GM19351 (cell line): ENCODE data around the gene PHB1.
A peak's percentile ranks its signal among the peaks of the same experiment; 100 is the strongest.
"Not testable (repeated sequence)": the region's sequence is repeated elsewhere in the genome, so short reads cannot be mapped to it uniquely, and the experiment has no call there.

Experiments used
- ATAC-seq: cut with Tn5 transposase; IDR thresholded peaks from one replicate; pipeline ENCODE4 v1.9.1; 2021; ENCODE audit warnings: mild to moderate bottlenecking, moderate library complexity; ENCODE audit not compliant: unreplicated experiment

Gene PHB1

DNA sequence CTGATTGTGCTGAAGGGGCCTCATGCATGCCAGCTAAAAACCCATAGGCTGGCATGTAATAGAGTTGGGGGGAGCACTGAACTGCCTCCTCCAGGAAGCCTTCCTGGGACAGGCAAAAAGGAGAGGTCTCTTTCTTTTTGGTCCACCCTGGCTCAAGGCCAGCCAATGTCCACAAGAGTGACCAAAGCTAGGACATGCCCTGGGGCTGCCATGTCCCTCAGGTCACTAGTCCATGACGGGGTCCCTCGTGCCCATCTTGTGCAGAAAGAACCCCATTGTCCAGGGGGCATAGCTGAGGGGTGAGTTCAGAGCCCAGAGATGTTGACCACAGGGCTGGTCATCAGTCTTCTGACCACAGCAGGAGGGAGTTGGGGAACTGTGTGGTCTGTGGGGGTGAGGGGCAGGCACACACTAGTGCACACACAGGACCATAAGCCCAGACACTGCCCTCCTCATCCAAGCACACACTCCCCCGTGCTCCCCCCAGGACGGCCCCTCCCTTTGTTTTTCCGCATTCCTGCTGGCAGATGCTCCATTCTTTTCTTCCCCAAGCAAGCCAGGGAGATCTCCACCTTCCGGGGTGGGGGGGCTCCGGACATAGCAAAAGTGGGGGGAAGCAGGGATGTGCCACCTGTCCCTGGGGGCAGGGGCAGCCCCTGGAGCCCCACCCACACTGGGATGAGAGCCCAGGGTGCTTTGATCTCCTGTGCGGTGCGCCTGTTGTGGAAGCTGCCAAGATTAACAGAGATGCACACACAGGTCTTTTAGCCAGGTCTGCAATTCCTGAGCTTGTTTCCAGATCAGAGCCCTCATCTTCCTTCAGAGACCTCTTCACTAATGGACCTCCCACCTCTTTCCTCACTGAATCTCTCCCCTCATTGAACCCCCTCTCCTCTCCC, 25.2 kb upstream of the PHB1 start:
- ATAC-seq = no peak

DNA sequence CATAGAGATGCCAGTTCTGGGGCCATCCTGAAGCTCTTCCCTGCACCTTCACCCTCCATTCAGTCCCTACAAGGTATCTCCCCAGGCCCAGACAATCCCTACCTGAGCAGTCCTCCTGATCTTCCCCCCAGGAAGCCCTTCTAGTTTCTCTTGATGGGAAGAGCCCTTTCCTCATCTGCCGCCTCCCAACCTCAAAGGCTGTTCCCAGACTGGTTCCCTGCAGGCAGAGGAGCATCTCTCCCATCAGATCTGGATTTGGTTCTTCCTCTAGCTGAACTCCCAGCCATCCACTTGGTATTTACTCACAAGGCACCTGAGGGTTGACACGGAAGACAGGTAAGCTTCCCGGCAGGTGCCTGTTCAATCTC, 24.6 kb upstream of the PHB1 start:
- ATAC-seq = no peak

DNA sequence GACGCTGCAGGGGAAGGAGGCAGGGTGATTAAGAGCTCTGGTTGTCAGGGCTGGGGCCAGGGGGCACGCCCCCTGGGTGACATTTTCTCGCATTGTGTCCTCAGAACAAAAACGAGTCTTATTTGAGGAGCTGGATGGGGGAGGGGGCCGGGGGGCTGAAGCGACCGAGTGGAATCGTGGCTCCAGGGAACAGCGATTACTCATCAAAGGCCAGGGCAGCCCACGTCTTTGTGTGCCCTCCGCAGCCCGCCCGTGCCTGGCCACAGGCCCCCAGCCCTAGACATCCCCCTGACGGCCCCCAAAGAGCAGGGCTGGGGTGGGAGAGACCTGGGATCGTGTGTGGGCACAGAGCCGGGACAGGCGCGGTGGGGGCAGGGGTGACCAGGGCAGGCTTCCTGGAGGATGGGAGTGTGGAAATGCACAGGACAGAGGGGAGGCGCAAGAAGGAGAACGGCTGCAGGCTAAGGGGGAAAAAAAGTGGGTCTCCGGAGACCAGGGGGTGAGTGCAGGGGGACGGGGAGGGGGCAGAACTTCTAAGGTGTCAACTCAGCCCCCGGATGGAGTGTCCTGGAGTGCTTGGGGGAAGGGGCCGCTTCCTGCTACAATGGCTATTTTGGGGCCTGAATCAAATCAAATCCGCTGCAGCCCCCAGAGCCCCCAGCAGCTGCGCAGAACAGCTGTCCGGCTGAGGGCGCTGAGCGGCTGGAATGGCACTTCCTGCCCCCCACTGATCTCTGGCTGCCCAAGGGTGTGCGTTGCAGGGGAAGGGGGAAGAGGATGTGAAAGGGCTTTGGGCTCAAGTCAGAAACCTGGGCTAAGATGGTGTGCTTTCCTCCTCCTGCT, 24.0 kb upstream of the PHB1 start:
- no peak for ATAC-seq

DNA sequence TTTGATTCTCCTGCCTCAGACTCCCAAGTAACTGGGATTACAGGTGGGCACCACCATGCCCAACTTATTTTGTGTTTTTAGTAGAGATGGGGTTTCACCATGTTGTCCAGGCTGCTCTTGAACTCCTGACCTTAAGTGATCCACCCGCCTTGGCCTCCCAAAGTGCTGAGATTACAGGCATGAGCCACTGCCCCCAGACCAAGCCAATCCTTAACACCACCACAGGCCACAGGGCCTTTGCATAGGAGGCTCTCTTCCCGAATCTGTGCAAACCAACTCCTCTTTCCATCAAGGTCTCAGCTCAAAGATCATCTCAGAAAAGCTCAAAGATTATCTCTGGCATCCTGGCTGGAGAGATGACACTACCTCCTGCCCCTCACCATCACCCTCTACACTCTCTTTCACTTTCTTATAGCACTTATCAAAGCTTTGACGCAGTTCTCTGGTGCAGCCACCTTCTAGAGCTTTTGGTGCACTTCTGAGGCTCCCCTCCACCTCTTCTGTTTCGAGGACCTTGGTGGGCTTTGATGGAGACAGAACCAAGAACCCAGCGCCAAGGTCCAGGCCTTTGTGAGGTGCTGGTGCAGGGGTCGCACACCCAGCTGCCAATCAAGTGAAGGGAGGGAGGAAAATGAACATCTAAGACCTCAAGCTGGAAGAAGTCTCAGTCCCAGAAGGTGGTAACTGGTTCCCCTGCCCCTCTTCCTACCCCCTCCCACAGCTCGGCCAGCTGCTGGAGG, 23.2 kb upstream of the PHB1 start:
- ATAC-seq = no peak

DNA sequence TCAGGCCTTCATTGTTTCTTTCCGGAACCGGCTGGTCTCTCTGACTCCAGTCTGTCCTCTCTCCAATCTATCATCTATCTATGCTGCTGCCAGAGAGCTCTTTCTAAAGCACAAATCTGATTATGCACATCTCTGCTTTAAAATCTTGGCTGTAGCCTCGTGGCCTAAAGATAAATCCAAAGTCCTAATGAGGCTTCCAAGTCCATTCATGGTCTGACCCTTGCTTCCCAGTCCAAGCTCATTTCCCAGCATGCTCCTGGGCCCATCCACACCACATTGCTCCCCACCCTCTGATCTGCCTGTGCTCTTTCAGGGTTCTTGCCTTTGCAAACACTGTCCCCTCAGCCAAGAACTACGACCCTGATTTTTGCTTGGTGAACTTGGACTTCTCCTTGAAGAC, 21.5 kb upstream of the PHB1 start:
- no peak for ATAC-seq

DNA sequence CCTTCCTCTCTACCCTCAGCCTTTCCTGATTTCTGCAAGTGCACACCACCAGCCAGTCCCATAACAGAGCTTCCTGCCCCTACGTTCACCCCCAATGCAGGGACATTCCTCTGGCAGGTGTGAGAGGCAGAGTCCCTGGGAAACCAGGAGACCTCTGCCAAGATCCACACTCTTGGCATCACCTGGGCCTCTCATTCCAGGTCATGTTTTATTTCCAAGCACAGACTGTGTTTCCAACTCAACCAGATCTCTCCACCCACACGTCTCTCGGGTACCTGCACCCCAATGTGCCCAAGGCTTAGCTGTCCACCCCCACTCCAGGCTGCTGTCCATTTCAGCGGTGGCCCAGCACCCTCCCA, 21.0 kb upstream of the PHB1 start:
- ATAC-seq = no peak

DNA sequence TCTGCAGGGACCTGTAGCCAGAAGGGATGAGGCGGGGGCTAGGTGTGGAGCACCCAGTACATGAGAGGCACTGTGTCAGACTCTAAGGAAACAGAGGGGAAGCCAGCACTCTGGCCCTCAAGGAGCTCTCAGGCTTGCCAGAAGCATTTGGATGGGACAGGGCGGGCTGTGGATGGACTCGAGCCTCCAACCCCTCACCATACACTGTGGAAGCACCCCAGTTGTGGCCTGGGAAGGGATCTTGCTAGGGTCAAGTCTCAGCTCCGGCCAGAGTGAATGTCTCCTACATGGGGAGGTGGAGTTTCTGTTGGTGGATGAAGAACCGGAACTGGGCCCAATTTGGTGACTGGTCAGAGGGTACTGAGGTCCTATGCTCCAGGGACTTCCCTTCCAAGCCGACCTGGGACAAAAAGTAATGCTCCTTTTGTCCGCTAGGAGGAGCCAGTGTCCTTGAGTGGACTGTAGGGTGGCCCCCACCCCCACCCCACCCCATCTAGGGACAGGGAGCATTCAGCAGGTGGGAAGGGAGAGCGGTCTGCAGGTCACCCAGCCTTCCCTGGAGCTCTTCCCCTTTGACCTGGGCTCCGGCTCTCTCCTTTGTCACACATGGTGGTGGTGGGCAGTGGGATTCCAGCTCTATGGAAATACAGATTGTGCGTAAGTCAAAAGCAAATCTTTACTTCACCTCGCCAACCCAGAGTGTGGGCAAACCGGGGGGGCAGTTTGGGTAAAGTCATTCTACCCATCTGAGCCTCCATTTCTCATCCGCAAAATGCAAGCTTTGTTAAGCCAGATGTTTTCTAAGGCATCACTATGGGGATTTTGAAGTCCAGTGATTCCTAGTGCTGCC, 20.4 kb upstream of the PHB1 start:
- no peak for ATAC-seq

DNA sequence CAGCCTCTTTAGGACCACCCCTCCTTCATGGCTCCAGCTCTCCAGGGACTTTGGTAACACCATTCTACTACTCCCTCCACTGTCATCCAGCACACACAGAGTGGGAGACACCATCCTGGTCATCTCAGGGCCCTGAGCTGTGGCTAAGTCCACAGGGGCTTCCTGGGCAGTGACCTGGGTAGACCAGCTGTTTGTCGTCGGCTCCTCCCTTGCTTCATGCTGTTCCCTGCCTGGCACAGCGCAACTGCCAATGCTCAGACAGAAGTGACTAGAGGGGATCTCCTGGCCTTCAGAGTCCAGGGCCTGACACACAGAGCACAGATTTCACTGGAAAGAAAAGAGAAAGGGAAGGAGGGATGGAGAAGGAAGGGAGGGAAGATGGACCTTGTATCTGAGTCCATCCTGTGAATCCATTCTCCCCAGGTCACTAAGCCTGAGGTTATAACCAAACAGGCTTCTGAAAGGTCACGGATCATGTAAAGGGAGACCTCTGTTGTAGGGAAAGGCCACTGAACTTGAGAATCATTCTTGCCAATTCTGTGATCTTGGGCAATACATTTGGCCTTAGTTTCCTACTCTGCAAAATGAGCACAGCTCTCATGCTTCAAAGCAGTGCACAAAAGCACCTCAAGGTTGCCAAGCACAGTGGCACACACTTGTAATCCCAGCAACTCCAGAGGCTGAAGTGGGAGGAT, 18.5 kb upstream of the PHB1 start:
- ATAC-seq = no peak

DNA sequence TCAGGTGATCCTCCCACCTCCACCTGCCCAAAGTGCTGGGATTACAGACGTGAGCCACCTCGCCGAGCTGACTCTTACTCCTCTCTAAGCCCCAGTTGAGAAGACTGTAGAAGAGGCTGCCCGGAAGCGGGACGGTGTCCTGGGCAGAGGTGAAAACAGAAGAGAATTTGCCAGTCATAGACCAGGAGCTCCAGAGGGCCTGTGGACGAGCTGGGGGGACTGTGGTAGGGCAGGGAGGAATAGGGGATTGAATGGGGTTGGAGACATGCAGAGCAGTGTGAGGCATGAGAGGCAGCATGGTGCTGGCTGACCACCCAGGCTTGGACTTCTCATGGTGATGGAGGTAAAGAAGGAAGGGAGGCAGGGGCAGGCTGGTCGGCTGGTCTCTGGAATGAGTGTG, 17.1 kb upstream of the PHB1 start:
- no peak for ATAC-seq

DNA sequence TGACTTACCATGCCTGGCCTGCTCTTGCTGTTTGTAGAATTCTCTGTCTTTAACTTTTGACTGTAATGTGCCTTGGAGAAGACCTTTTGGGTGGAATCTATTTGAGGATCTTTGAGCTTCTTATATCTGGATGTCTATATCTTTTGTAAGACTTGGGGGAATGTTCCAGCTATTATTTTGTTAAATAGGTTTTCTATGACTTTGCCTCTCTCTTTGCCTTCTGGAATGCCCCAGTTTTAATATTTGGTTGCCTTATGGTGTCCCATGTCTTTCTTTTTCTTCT, 10.3 kb upstream of the PHB1 start:
- no peak for ATAC-seq

DNA sequence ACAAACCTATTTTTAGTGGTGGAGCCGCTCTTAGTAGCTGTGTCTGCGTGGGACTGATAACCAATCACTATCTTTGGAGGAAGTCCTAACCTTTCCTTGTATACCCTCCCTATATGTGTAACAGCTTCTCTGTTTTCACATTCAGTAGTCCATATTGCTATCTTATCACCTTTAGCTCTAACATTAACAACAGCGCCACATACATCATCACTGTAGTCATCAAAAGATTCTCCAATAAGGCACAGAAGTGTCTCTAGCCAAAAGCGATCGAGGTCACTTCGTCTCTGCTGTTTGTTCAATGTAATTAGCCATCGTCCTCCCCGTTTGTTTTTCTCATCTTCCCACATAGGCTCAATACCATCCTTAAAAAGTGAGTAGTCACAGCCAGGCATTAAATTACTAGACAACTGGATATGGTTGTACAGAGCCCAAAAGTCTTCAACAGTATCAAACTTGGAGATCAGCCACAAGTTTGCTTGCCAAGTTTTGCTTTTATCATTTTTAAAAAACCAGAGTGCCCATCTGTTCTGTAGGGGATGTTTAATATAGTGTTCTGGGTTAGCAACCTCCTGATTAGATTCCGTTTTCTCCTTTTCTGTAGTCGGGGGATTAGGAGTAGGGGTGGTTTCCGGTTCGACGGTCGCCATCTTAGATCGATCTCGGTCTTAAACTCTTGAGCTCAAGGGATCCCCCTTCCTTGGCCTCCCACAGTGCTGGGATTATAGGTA, 9.8 kb upstream of the PHB1 start:
- ATAC-seq = not testable (repeated sequence)

DNA sequence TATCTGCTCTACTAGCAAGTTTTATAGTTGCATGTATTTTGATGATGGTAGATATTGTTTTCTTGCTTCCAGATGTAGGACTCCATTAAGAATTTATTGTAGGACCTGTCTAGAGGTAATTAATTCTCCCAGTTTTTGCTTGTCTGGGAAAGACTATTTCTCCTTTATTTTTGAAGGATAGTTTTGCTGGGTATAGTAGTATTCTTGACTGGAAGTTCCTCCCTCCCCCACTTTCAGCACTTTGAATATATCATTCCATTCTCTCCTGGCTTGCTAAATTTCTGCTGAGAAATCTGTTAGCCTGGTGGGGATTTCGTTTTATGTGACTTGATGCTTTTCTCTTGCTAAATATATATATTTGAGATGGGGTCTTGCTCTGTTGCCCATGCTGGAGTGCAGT, 8.0 kb upstream of the PHB1 start:
- ATAC-seq = no peak

DNA sequence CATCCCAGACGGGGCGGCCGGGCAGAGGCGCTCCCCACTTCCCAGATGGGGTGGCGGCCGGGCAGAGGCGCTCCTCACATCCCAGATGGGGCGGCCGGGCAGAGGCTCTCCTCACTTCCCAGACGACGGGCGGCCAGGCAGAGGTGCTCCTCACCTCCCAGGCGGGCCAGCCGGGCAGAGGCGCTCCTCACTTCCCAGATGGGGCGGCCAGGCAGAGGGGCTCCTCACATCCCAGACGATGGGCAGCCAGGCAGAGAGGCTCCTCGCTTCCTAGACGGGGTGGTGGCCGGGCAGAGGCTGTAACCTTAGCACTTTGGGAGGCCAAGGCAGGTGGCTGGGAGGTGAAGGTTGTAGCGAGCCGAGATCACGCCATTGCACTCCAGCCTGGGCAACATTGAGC, 5.1 kb upstream of the PHB1 start:
- ATAC-seq = not testable (repeated sequence)

DNA sequence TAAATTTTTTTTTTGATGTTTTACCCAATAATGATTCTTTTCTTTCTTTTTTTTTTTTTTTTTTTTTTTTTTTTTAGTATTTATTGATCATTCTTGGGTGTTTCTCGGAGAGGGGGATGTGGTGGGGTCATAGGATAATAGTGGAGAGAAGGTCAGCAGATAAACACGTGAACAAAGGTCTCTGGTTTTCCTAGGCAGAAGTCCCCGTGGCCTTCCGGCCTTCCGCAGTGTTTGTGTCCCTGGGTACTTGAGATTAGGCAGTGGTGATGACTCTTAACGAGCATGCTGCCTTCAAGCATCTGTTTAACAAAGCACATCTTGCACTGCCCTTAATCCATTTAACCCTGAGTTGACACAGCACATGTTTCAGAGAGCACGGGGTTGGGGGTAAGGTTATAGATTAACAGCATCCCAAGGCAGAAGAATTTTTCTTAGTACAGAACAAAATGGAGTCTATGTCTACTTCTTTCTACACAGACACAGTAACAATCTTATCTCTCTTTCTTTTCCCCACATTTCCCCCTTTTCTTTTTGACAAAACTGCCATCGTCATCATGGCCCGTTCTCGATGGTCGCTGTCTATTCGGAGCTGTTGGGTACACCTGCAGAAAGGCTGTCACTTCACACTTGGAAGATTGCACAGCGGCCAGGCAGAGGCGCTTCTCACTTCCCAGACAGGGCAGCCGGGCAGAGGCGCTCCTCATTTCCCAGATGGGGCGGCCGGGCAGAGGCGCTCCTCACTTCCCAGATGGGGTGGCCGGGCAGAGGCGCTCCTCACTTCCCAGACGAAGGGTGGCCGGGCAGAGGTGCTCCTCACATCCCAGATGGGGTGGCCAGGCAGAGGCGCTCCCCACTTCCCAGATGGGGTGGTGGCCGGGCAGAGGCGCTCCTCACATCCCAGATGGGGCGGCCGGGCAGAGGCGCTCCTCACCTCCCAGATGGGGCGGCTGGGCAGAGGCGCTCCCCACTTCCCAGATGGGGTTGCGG, 4.4 kb upstream of the PHB1 start:
- ATAC-seq = not testable (repeated sequence)

DNA sequence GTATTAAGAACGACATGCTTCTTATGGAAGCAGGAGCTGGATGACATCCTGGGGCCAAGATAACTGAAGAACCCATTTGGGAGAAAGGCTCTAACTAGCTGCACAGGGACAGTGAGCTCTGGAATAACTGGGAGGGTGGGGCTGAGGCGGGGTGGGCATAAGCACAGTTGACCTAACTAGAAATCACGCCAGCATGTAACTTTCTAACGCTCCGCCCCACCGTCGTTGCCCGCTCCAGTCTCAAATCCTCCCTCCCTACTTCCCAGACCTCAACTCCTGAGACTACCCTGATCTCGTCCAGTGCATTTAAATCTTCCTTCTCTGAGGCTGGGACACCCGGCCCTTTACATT, 436 bp downstream of the PHB1 start:
- ATAC-seq = no peak

DNA sequence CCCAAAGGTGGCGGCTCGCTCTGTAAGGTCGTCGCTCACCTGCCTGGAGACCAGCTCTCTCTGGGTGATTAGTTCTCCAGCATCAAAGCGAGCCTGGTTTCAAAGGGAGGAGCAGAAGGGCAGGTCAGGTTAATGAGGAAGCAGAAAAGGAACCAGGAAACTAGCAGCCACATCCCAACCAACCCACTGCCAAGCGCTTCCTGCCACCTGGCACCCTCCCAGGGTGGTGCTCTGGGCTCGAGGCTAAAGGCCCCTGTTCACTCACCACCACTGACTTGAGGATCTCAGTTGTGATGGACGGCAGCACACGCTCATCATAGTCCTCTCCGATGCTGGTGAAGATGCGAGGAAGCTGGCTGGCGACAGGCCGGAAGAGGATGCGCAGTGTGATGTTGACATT, 5.6 kb downstream of the PHB1 start:
- no peak for ATAC-seq

DNA sequence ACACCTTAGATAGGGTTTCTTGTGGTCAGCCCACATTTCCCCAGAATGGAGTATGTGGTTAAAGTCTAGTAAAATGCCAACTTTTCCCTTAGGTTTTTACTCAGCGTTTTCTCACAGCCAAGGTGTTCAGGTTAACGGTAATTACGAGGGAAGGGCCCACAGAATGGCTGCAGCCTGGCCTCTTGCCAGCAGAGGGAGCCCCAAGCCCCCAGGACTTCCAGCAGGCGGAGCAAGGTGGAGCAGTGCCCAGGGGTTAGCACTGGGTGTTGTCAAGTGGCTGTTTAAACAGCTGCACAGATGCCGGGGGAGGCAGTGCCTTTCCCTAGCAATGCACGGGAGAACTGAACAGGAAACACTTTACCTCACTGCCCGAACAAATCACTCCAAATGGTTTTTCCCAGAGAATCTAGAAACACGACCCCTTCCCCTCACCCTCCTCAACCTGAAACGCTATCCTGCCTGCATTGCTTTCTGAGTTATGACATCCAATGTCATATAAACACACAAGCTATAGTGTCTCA, 6.6 kb downstream of the PHB1 start:
- peak; percentile 58 for ATAC-seq

DNA sequence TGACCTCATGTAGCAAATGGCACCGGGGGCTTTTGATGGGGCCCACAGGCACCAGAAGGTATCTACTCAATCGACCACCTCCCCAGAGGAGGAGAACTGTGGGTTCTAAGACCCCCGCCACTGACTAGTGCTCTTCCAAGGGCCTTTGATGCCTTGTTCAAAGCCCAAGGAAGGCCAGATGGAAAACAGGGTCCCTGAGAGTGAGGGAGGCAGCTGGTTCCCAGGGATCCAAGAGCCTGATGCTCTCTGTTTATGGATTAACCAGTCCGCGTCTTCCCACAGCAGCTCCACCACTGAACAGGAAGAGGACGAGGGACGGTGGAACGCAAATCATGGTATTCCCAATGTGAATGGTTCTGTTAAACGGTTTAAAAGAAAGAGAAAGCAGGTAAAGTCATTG, 7.6 kb downstream of the PHB1 start:
- ATAC-seq = no peak
